Endothelial cell (in vitro differentiated cells): Measurements from ENCODE around the gene PHACTR2. TPM values are rescaled to one million over a fixed set of nuclear protein-coding genes. Genes with fewer than 3 reads are reported as not detected.
A peak's percentile ranks its signal among the peaks of the same experiment; 100 is the strongest.

Experiments used
- DNase-seq: peaks from one replicate; pipeline ENCODE4 v3.0.0; 2021; ENCODE audit warnings: low spot score
- H3K27ac Mint-ChIP-seq: one replicate; pipeline ENCODE4 v1.8.0; 2021; ENCODE audit warnings: mixed read lengths, inconsistent platforms; ENCODE audit not compliant: unreplicated experiment
- H3K27me3 Mint-ChIP-seq: one replicate; pipeline ENCODE4 v1.8.0; 2021; ENCODE audit warnings: mild to moderate bottlenecking, moderate library complexity, mixed read lengths, inconsistent platforms; ENCODE audit not compliant: unreplicated experiment
- H3K36me3 Mint-ChIP-seq: one replicate; pipeline ENCODE4 v1.8.0; 2021; ENCODE audit warnings: mild to moderate bottlenecking, low read depth, mixed read lengths, inconsistent platforms; ENCODE audit not compliant: unreplicated experiment
- H3K4me1 Mint-ChIP-seq: one replicate; pipeline ENCODE4 v1.8.0; 2021; ENCODE audit warnings: mild to moderate bottlenecking, mixed read lengths, inconsistent platforms; ENCODE audit not compliant: unreplicated experiment
- H3K4me3 Mint-ChIP-seq: one replicate; pipeline ENCODE4 v1.8.0; 2021; ENCODE audit warnings: mild to moderate bottlenecking, mixed read lengths, inconsistent platforms; ENCODE audit not compliant: unreplicated experiment
- H3K9me3 Mint-ChIP-seq: one replicate; pipeline ENCODE4 v1.8.0; 2021; ENCODE audit warnings: mixed read lengths, inconsistent platforms; ENCODE audit not compliant: unreplicated experiment
- CTCF ChIP-seq: fragments of 200-600 bp; sonication (generic); IDR thresholded peaks from one replicate; pipeline ENCODE4 v1.5.0; 2021; ENCODE audit warnings: antibody characterized with exemption; ENCODE audit not compliant: unreplicated experiment
- total RNA-seq: library from RNA; stranded (reverse); fragmentation: NEBNext Ultra II Directional; extraction: Animal tissue kit (Norgen Biotek cat#: 25700); gene quantifications from one replicate; pipeline ENCODE4 v1.2.1, GENCODE V29; 2021; ENCODE audit not compliant: unreplicated experiment

PHACTR2 gene
- total RNA-seq, 1 donor from 2014 or later, result 181 TPM

- Mint-ChIP-seq H3K9me3 (no peaks in the 10 kb centered on the region), H3K27ac (peak overlapping the region; percentile 38), H3K27me3 (no peaks in the 10 kb centered on the region), H3K4me1 (peaks cover 50% of the 10 kb centered on the region), H3K36me3 (peaks cover 14% of the 10 kb centered on the region), H3K4me3 (no peak overlapping the region)
- no peak for DNase-seq
- no peak for TF ChIP-seq CTCF
These were observed 16.8 kb downstream of the PHACTR2 start for GRCh38 chr6:143694560-143694959.

GRCh38 chr6:143695130-143695968 is 17.6 kb downstream of the PHACTR2 start:
- H3K9me3 Mint-ChIP-seq, result no peaks in the 10 kb centered on the region
- H3K4me3 Mint-ChIP-seq, result no peak overlapping the region
- no peaks in the 10 kb centered on the region for H3K27me3 Mint-ChIP-seq
- no peak for DNase-seq
- TF ChIP-seq CTCF, result no peak
- H3K27ac Mint-ChIP-seq, result peak overlapping the region; percentile 86
- peaks cover 47% of the 10 kb centered on the region for H3K4me1 Mint-ChIP-seq
- peaks cover 18% of the 10 kb centered on the region for H3K36me3 Mint-ChIP-seq

- DNase-seq, result no peak
- H3K27me3 Mint-ChIP-seq, result no peaks in the 10 kb centered on the region
- H3K9me3 Mint-ChIP-seq, result no peaks in the 10 kb centered on the region
- H3K36me3 Mint-ChIP-seq, result peaks cover 18% of the 10 kb centered on the region
- H3K27ac Mint-ChIP-seq, result peak overlapping the region; percentile 84
- no peak for TF ChIP-seq CTCF
- peaks cover 52% of the 10 kb centered on the region for H3K4me1 Mint-ChIP-seq
- H3K4me3 Mint-ChIP-seq, result no peak overlapping the region
These were observed 18.4 kb downstream of the PHACTR2 start for GRCh38 chr6:143695969-143696663.

GRCh38 chr6:143696664-143697000 is 18.9 kb downstream of the PHACTR2 start:
- H3K4me1 Mint-ChIP-seq, result peaks cover 54% of the 10 kb centered on the region
- no peak overlapping the region for H3K4me3 Mint-ChIP-seq
- no peak for TF ChIP-seq CTCF
- peaks cover 18% of the 10 kb centered on the region for H3K36me3 Mint-ChIP-seq
- no peaks in the 10 kb centered on the region for H3K27me3 Mint-ChIP-seq
- DNase-seq, result no peak
- peak overlapping the region; percentile 84 for H3K27ac Mint-ChIP-seq
- H3K9me3 Mint-ChIP-seq, result no peaks in the 10 kb centered on the region
